ENCODE data around the gene POLD3. TPM values are rescaled to one million over a fixed set of nuclear protein-coding genes. Genes with fewer than 3 reads are reported as not detected.

POLD3 gene
- total RNA-seq, 4 donors from 2014 or later, result 9.7 to 17.5 (median 12.1) TPM

DNA sequence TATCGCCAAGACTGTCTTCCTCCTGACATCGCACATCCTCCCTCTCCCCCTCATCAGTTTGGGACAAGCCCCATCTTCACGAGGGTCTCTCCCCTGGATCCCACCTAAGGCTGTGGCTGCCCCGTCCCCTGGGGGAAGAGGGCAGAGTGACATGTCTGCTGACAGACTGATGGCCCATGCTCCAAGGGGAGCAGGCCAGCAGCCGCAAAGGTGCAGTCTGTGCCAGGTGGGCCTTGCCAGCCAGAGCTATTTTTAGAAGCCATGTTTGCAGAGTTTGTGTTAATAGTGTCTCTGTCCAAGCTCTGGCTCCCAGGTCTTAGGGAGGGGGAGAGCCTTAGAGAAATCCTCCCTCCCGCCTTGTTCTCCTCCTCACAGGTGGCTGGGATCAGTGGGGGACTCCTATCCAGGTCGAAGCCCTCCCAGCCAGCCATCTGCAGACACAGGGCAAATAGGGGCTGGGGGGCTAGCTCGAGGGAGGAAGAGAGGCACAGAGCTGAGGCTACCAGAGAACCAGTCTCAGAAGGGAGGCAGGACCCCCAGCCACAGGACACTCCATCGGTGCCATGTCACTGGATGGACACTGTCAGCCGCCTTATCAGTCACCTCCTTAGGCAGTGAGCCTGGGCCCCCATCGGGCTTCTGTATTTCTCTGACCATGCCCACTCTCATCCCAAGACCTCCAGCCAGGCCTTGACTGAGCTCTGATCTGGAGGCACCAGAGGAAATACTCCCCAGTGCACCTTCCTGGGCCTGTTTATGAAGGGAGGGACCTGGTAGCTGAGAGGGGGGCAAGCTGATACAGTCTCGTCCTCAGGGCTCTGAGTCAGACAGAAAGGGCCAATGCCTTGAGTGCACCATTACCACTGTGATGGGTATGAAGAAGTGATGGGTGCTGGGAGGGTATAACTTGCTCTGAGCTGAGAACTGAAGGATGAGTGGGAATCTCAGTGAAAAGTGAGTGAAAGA, 89.6 kb downstream of the POLD3 start:
- ATAC-seq (ENCODE audit: low FRiP score), result no peak
- TF ChIP-seq, protein P1, sequence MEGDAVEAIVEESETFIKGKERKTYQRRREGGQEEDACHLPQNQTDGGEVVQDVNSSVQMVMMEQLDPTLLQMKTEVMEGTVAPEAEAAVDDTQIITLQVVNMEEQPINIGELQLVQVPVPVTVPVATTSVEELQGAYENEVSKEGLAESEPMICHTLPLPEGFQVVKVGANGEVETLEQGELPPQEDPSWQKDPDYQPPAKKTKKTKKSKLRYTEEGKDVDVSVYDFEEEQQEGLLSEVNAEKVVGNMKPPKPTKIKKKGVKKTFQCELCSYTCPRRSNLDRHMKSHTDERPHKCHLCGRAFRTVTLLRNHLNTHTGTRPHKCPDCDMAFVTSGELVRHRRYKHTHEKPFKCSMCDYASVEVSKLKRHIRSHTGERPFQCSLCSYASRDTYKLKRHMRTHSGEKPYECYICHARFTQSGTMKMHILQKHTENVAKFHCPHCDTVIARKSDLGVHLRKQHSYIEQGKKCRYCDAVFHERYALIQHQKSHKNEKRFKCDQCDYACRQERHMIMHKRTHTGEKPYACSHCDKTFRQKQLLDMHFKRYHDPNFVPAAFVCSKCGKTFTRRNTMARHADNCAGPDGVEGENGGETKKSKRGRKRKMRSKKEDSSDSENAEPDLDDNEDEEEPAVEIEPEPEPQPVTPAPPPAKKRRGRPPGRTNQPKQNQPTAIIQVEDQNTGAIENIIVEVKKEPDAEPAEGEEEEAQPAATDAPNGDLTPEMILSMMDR (IDR thresholded peaks at IDR 0.05), result no peak
- no peak for DNase-seq (ENCODE audit: low spot score)

DNA sequence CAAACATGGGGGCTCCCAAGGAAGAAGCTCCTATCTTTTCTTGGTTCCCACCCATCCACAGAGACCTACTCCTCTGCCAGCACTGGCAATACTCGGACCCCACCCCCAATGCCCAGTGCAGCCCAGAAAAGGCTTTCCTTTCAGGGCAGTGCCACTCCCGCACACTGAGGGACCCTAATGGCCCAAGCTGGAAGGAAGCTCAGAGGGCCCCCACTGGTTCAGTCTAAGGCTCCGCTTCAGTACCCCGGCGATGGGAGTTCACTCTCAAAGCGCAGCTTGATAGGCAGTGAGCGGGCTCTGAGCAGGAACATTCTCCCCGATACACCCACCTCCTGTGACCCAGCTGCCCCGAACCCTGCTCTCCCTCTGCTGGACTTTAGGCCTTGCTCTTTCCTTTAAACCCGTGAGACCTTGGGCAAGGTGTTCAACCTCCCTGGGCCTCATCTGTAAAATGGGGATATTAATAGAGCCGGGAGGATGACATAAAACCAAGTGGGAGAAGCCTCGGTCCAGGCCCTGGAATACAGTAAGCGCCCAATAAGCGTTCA, 90.4 kb downstream of the POLD3 start:
- ATAC-seq (ENCODE audit: low FRiP score) (no peak), DNase-seq (ENCODE audit: low spot score) (no peak)
- TF ChIP-seq, protein P1 (IDR thresholded peaks at IDR 0.05), result no peak

DNA sequence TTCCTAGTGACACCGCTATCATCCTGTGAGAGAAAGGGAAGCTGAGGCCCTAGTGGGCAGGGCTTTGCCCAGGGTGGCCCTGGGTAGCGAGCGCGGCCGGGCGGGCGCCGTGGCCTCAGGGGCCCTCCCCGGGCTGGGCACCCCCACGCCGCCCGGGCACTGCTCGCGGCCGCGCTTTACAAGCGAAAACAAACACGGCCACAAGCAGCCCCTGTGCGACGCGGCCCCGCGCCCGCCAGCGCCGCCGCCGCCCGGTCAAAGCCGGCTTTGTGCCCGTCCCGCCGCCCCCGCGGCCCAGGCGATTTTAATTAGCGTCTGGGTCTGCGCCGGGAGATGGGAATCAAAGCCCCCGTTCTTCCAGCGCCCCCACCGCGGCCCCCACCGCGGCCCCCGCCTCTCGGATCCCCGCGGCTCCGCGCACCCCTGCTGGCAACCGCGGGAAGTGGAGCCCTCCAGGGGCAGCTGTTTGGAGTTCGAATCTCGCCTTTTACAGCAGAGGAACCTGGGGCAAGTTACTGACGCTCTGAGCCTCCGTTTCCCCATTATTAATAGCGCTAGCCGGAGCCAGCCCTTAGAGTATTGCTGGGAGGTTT, 91.0 kb downstream of the POLD3 start:
- no peak for DNase-seq (ENCODE audit: low spot score)
- no peak for ATAC-seq (ENCODE audit: low FRiP score)
- TF ChIP-seq, protein P1 (IDR thresholded peaks at IDR 0.05), result no peak

DNA sequence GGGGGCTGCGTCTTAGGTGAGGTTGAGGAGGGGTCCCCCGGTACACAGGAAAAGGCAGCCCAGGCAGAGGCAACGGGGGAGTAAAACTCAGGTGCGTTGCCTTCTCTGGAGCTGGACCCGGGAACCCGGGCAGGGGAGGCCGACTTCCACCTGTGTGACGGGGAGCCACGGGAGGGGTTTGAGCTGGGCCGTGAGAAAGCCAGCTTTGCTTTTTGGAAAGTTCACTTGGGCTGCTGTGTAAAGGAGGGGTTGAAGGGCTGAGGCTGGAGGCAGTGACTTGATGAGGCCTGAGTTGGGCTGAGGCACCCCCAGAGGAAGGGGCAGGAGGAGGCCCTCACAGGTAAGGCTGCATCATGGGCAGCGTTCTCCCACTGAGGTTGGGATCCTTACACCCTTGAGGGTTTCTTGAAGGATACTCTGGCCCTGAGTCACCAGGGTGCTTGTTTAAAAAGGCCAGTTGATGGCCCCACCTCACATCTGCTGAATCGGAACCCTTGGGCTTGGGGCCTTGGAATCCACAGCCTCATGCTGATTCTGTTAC, 91.6 kb downstream of the POLD3 start:
- DNase-seq (ENCODE audit: low spot score) (no peak), ATAC-seq (ENCODE audit: low FRiP score) (no peak)
- TF ChIP-seq, protein P1 (IDR thresholded peaks at IDR 0.05), result no peak

DNA sequence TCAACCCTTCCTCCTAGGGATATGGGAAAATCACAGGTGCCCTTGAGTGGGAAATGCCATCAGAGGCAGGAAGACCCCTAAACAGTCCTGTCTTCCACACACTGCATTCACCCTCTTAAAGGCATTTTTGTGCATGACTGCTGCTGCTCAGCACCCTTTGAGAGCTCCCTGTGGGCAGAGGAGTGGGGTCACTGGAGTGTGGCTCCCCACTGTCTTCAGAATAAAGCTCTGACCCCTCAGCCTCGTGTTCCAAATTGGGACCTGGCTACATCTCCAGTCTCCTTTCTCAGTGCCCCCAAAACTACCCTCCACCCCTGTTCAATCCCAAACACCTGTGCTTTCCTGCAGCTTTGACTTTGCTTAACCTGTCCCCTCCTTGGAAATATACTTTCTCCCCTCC, 92.3 kb downstream of the POLD3 start:
- DNase-seq (ENCODE audit: low spot score), result no peak

DNA sequence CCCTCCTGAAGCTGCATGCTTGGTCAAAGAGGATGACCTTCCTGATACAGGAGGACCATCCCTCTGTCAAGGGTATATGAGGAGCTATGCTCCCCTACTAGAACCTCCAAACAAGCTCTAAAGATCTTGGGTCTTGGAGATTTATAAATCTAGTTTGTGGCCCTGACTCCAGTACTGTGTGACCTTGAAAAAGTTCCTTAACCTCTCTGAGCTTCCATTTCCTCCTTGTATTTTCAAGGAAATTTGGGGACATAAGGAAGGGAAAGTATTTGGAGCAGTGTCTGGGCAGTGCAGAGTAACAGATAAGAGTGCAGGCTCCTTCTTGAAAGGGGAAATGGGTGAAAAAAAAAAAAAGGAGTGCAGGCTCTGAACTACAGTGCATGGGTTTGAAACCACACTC, 93.0 kb downstream of the POLD3 start:
- DNase-seq (ENCODE audit: low spot score), result no peak
- no peak for ATAC-seq (ENCODE audit: low FRiP score)

More for the DNA sequence above, 92.3 kb downstream of the POLD3 start:
- TF ChIP-seq, protein P1 (IDR thresholded peaks at IDR 0.05), result no peak
- ATAC-seq (ENCODE audit: low FRiP score), result no peak

More for the DNA sequence above, 93.0 kb downstream of the POLD3 start:
- TF ChIP-seq, protein P1 (IDR thresholded peaks at IDR 0.05), result no peak

Measured in omental fat pad (tissue), 4 donors.